Tibial nerve (tissue), 4 donors: ENCODE measurements around the gene CST7.
A peak's percentile ranks its signal among the peaks of the same experiment; 100 is the strongest.

ENCODE experiments used
- EP300 ChIP-seq, 2 donors: sonication (generic); formaldehyde crosslinking; IDR thresholded peaks; one replicate each; pipeline ENCODE4 v1.6.1; 2017; ENCODE audit warnings: antibody characterized with exemption in 2 of 2, mild to moderate bottlenecking in 1 of 2
- TF ChIP-seq, protein P1 (sequence below), 5 experiments: fragments of 200-600 bp in 3 of 5; fragments of 450-650 bp in 2 of 5; sonication (generic) in 3 of 5; IDR thresholded peaks; one replicate each; pipeline ENCODE4 v1.5.1; 2016 to 2019; ENCODE audit warnings: antibody characterized with exemption in 5 of 5, mild to moderate bottlenecking in 3 of 5, moderate library complexity in 2 of 5

DNA sequence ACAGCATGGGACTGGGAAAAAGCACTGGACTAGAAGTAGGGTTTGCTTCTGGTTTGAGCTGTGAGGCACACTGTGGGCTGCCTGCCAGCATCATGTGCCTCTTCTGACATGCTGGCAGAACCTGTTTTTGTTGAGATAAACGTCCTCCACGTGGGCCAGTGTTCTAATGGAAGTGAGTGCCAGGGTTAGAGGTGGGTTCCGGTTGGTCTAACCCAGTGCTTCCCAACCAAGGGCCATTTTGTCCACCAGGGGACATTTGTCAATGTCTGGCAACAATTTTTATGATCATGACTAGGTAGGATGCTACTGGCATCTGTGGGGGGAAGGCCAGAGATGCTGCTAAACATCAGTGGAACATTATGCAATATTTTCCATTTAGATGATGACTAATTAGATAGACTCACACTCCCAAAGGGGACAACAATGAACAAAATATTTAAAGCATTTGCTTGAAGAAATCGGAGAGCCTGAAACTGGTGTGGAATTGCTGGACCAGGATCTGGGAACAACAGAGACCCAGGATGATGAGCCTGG, 51.3 kb downstream of the CST7 start:
- TF ChIP-seq EP300 (IDR thresholded peaks at IDR 0.05): peak in 1 of 2 donors; percentile 82
- TF ChIP-seq, protein P1, sequence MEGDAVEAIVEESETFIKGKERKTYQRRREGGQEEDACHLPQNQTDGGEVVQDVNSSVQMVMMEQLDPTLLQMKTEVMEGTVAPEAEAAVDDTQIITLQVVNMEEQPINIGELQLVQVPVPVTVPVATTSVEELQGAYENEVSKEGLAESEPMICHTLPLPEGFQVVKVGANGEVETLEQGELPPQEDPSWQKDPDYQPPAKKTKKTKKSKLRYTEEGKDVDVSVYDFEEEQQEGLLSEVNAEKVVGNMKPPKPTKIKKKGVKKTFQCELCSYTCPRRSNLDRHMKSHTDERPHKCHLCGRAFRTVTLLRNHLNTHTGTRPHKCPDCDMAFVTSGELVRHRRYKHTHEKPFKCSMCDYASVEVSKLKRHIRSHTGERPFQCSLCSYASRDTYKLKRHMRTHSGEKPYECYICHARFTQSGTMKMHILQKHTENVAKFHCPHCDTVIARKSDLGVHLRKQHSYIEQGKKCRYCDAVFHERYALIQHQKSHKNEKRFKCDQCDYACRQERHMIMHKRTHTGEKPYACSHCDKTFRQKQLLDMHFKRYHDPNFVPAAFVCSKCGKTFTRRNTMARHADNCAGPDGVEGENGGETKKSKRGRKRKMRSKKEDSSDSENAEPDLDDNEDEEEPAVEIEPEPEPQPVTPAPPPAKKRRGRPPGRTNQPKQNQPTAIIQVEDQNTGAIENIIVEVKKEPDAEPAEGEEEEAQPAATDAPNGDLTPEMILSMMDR (IDR thresholded peaks at IDR 0.05): peak in 1 of 5 experiments; percentile 25
